H9 (cell line): ENCODE measurements around the gene TBX1. TPM values are rescaled to one million over a fixed set of nuclear protein-coding genes. Genes with fewer than 3 reads are reported as not detected.

Experiments used
- DNase-seq: peaks from one replicate; pipeline ENCODE4 v3.0.0-alpha.2; 2017
- H2AFZ ChIP-seq: one replicate; pipeline ENCODE4 v1.6.1; 2013; ENCODE audit warnings: mild to moderate bottlenecking, low read length, control low read depth, moderate library complexity
- H2AK5ac ChIP-seq: 2 replicates; pipeline ENCODE4 v1.6.1; 2013; ENCODE audit warnings: low read length, control low read depth, mixed read lengths; ENCODE audit not compliant: insufficient read length
- H2BK120ac ChIP-seq: one replicate; pipeline ENCODE4 v1.6.1; 2013; ENCODE audit warnings: low read depth, mild to moderate bottlenecking, low read length, control low read depth, inconsistent platforms; ENCODE audit not compliant: poor library complexity, severe bottlenecking
- H2BK12ac ChIP-seq: 2 replicates; pipeline ENCODE4 v1.6.1; 2013; ENCODE audit warnings: low read length, control low read depth, mixed read lengths, low read depth; ENCODE audit not compliant: insufficient read length
- H2BK15ac ChIP-seq: 2 replicates; pipeline ENCODE4 v1.6.1; 2013; ENCODE audit warnings: low read depth, low read length, control low read depth
- H2BK20ac ChIP-seq: one replicate; pipeline ENCODE4 v1.6.1; 2013; ENCODE audit warnings: low read depth, mild to moderate bottlenecking, low read length, control low read depth, inconsistent platforms; ENCODE audit not compliant: poor library complexity, severe bottlenecking
- H2BK5ac ChIP-seq: 2 replicates; pipeline ENCODE4 v1.6.1; 2013; ENCODE audit warnings: low read length, control low read depth, mixed read lengths; ENCODE audit not compliant: insufficient read length
- H3K14ac ChIP-seq: 2 replicates; pipeline ENCODE4 v1.6.1; 2013; ENCODE audit warnings: low read length, control low read depth; ENCODE audit not compliant: insufficient read depth
- H3K18ac ChIP-seq: 2 replicates; pipeline ENCODE4 v1.6.1; 2013; ENCODE audit warnings: low read depth, mild to moderate bottlenecking, mixed read lengths, low read length, control low read depth; ENCODE audit not compliant: insufficient read length
- H3K23ac ChIP-seq: 2 replicates; pipeline ENCODE4 v1.6.1; 2013; ENCODE audit warnings: low read length, control low read depth, mixed read lengths, low read depth; ENCODE audit not compliant: insufficient read length
- H3K23me2 ChIP-seq: 2 replicates; pipeline ENCODE4 v1.6.1; 2013; ENCODE audit warnings: low read depth, mild to moderate bottlenecking, mixed read lengths, low read length, control low read depth; ENCODE audit not compliant: insufficient read length, poor library complexity, severe bottlenecking
- H3K27ac ChIP-seq: 2 replicates; pipeline ENCODE4 v1.5.1; 2013; ENCODE audit warnings: low read length, control low read depth, mixed read lengths, low read depth; ENCODE audit not compliant: insufficient read length
- H3K27me3 ChIP-seq: 2 replicates; pipeline ENCODE4 v1.6.1; 2013; ENCODE audit warnings: low read length, control low read depth, inconsistent platforms; ENCODE audit not compliant: insufficient read depth
- H3K4ac ChIP-seq: 2 replicates; pipeline ENCODE4 v1.6.1; 2013; ENCODE audit warnings: low read depth, mild to moderate bottlenecking, control low read depth, inconsistent platforms, low read length, moderate library complexity
- H3K4me1 ChIP-seq: 2 replicates; pipeline ENCODE4 v1.6.1; 2013; ENCODE audit warnings: low read length, control low read depth, inconsistent platforms; ENCODE audit not compliant: insufficient read depth
- H3K4me2 ChIP-seq: 2 replicates; pipeline ENCODE4 v1.6.1; 2013; ENCODE audit warnings: low read length, control low read depth, mixed read lengths; ENCODE audit not compliant: insufficient read length, insufficient read depth
- H3K56ac ChIP-seq: 2 replicates; pipeline ENCODE4 v1.6.1; 2013; ENCODE audit warnings: low read depth, mild to moderate bottlenecking, mixed read lengths, low read length, control low read depth; ENCODE audit not compliant: insufficient read length
- H3K79me1 ChIP-seq: 2 replicates; pipeline ENCODE4 v1.6.1; 2013; ENCODE audit warnings: low read depth, mild to moderate bottlenecking, moderate library complexity, low read length, control low read depth, inconsistent platforms; ENCODE audit not compliant: insufficient read depth, poor library complexity, severe bottlenecking
- H3K79me2 ChIP-seq: 2 replicates; pipeline ENCODE4 v1.6.1; 2013; ENCODE audit warnings: low read length, control low read depth, inconsistent platforms; ENCODE audit not compliant: insufficient read depth
- H3K9ac ChIP-seq: 2 replicates; pipeline ENCODE4 v1.6.1; 2013; ENCODE audit warnings: low read length, control low read depth, mixed read lengths; ENCODE audit not compliant: insufficient read length; ENCODE audit errors: extremely low read depth
- H3K9me3 ChIP-seq: one replicate; pipeline ENCODE4 v1.6.1; 2013; ENCODE audit warnings: low read depth, low read length, inconsistent platforms; ENCODE audit not compliant: control insufficient read depth
- H3T11ph ChIP-seq: one replicate; pipeline ENCODE4 v1.6.1; 2013; ENCODE audit warnings: mild to moderate bottlenecking, low read length, control low read depth, inconsistent platforms
- H4K20me1 ChIP-seq: one replicate; pipeline ENCODE4 v1.6.1; 2013; ENCODE audit not compliant: control insufficient read depth, insufficient read length, insufficient read depth
- H4K5ac ChIP-seq: 2 replicates; pipeline ENCODE4 v1.6.1; 2013; ENCODE audit warnings: low read depth, mild to moderate bottlenecking, mixed read lengths, low read length, control low read depth; ENCODE audit not compliant: insufficient read length
- H4K8ac ChIP-seq: replicated peaks from 2 replicates; pipeline ENCODE4 v1.6.1; 2013; ENCODE audit warnings: low read length, control low read depth, mixed read lengths, low read depth; ENCODE audit not compliant: insufficient read length
- H4K91ac ChIP-seq: 2 replicates; pipeline ENCODE4 v1.6.1; 2013; ENCODE audit warnings: low read depth, mild to moderate bottlenecking, moderate library complexity, mixed read lengths, low read length, control low read depth; ENCODE audit not compliant: insufficient read length
- H3K27ac Mint-ChIP-seq, 3 experiments: 2 replicates in 2 of 3; 3 replicates in 1 of 3; pipeline ENCODE4 v1.8.0; 2020 to 2021; ENCODE audit warnings: mixed read lengths in 3 of 3, mild to moderate bottlenecking in 1 of 3, moderate library complexity in 1 of 3
- H3K27me3 Mint-ChIP-seq: 2 replicates; pipeline ENCODE4 v1.8.0; 2021; ENCODE audit warnings: low read depth, mild to moderate bottlenecking, moderate library complexity, mixed read lengths
- H3K36me3 Mint-ChIP-seq, 3 experiments: 2 replicates in 2 of 3; 3 replicates in 1 of 3; pipeline ENCODE4 v1.8.0; 2020 to 2021; ENCODE audit warnings: low read depth in 3 of 3, mixed read lengths in 3 of 3; ENCODE audit not compliant: insufficient read depth in 1 of 3
- H3K4me1 Mint-ChIP-seq, 2 experiments: 2 replicates each; pipeline ENCODE4 v1.8.0; 2020; ENCODE audit warnings: mixed read lengths in 2 of 2
- H3K4me3 Mint-ChIP-seq, 2 experiments: 2 replicates in 1 of 2; 3 replicates in 1 of 2; pipeline ENCODE4 v1.8.0; 2020 to 2021; ENCODE audit warnings: mild to moderate bottlenecking in 2 of 2, mixed read lengths in 2 of 2, moderate library complexity in 1 of 2
- H3K9me3 Mint-ChIP-seq, 2 experiments: 2 replicates in 1 of 2; 3 replicates in 1 of 2; pipeline ENCODE4 v1.8.0; 2020; ENCODE audit warnings: mild to moderate bottlenecking in 2 of 2, mixed read lengths in 2 of 2, moderate library complexity in 1 of 2
- WGBS: extraction: QIAGEN DNeasy Blood & Tissue Kit; methylation state at CpG from one replicate; pipeline ENCODE4 v1.1.7; 2013; ENCODE audit warnings: missing lambda C conversion rate, low lambda C conversion rate, mixed read lengths; ENCODE audit not compliant: insufficient read length; ENCODE audit errors: extremely low coverage; 5-methylcytosine and 5-hydroxymethylcytosine counted together
- total RNA-seq: library from RNA; stranded (reverse); gene quantifications from 2 replicates; pipeline ENCODE4 v1.2.1, GENCODE V29; 2021
- TF ChIP-seq, protein P1 (sequence below): fragments of 200-600 bp; sonication (generic); conservative IDR thresholded peaks from 3 replicates; pipeline ENCODE4 v1.8.0; 2021; ENCODE audit warnings: antibody characterized with exemption, mild to moderate bottlenecking

The TBX1 gene
- total RNA-seq, 1 experiment from 2014 or later: 2.2 TPM

DNA sequence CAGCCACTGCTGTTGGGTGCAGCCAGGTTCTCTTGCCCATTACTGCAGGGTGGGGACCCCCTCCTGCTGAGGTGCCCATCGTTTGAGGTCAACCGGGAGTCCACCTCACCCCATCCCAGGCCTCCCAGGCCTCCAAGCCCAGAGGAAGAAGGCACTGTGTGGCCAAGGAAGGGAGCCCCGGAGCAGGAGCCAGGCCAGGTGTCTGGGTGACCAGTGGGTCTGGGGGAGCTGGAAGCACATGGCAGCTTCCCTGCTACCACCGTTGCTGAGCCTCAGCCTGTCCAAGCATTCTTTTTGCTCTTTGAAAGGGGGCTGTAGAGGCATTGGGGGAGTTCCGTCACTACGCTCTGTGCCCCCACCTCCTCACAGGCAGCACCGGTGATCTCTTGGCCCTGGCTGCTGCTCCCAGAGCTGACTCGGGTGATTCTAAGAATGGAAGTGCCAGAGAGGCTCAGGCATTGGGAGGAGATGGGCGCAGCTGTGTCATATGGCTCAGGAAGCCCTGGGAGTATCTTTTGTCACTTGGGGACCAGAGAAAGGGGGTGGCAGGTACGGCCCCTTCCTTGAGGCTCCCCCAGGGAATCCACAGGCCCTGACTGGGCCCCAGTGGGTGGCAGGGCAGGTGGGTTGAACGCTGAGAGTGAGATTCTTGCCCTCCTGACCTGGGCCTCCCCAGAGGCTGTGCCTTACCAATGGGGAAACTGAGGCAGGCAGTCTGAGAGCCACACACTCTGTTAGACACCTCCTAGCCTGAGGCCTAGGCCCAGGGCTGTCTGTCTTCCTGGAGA is 44.3 kb upstream of the TBX1 start:
- Mint-ChIP-seq H3K27me3 (peaks cover 78% of the 10 kb centered on the region), H3K4me1 (peaks cover 15 to 23% of the 10 kb centered on the region in 2 experiments), H3K27ac (no peak overlapping the region), H3K4me3 (no peak overlapping the region), H3K36me3 (peaks cover 7 to 18% (median 12%) of the 10 kb centered on the region in 3 experiments; a peak in 6 of 7 replicates), H3K9me3 (peaks cover 6 to 8% of the 10 kb centered on the region in 2 experiments; a peak in 3 of 5 replicates)
- TF ChIP-seq, protein P1, sequence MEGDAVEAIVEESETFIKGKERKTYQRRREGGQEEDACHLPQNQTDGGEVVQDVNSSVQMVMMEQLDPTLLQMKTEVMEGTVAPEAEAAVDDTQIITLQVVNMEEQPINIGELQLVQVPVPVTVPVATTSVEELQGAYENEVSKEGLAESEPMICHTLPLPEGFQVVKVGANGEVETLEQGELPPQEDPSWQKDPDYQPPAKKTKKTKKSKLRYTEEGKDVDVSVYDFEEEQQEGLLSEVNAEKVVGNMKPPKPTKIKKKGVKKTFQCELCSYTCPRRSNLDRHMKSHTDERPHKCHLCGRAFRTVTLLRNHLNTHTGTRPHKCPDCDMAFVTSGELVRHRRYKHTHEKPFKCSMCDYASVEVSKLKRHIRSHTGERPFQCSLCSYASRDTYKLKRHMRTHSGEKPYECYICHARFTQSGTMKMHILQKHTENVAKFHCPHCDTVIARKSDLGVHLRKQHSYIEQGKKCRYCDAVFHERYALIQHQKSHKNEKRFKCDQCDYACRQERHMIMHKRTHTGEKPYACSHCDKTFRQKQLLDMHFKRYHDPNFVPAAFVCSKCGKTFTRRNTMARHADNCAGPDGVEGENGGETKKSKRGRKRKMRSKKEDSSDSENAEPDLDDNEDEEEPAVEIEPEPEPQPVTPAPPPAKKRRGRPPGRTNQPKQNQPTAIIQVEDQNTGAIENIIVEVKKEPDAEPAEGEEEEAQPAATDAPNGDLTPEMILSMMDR: no peak
- Histone ChIP-seq H2BK12ac (no peak overlapping the region), H3K79me1 (no peaks in the 10 kb centered on the region), H4K20me1 (no peaks in the 10 kb centered on the region), H4K8ac (no peak overlapping the region), H4K91ac (no peak overlapping the region), H3T11ph (no peak overlapping the region), H3K79me2 (no peaks in the 10 kb centered on the region), H3K4ac (no peak overlapping the region), H3K23ac (no peak overlapping the region), H3K4me1 (peaks cover 2% of the 10 kb centered on the region; the same call in 1 of the 2 replicates), H3K14ac (no peak overlapping the region; the same call in 1 of the 2 replicates), H2AK5ac (no peak overlapping the region), H3K56ac (no peak overlapping the region), H4K5ac (no peak overlapping the region), H2BK5ac (no peak overlapping the region), H3K27ac (no peak overlapping the region), H2BK20ac (no peak overlapping the region), H2BK120ac (no peak overlapping the region), H2AFZ (no peak overlapping the region), H3K9ac (no peak overlapping the region), H3K18ac (no peak overlapping the region), H2BK15ac (no peak overlapping the region), H3K27me3 (peaks cover 23% of the 10 kb centered on the region; the same call in 1 of the 2 replicates), H3K23me2 (peaks cover 10% of the 10 kb centered on the region), H3K9me3 (no peaks in the 10 kb centered on the region), H3K4me2 (no peak overlapping the region)
- no CpG with 5 or more reads among the region's 11 CpGs for WGBS
- DNase-seq: no peak
